HepG2 (cell line): ENCODE measurements around the gene IER2. TPM values are rescaled to one million over a fixed set of nuclear protein-coding genes. Genes with fewer than 3 reads are reported as not detected.

ENCODE experiments used
- ATF7 ChIP-seq, 2 experiments: fragments of 450-650 bp in 1 of 2; sonication (generic) in 1 of 2; formaldehyde crosslinking in 1 of 2; IDR thresholded peaks; 2 replicates each; pipeline versions ENCODE4 v1.4.0 to v1.6.1; 2016 to 2020; ENCODE audit warnings: antibody characterized with exemption in 1 of 2, mild to moderate bottlenecking in 1 of 2, missing genetic modification reagents in 1 of 2
- BCLAF1 ChIP-seq: fragments of 450-650 bp; IDR thresholded peaks from 2 replicates; pipeline ENCODE4 v1.6.1; 2017; ENCODE audit warnings: mild to moderate bottlenecking
- BRD4 ChIP-seq: sonication (generic); formaldehyde crosslinking; IDR thresholded peaks from 2 replicates; pipeline ENCODE4 v1.4.0; 2020; ENCODE audit warnings: missing genetic modification reagents
- HDAC6 ChIP-seq: fragments of 200-600 bp; sonication (generic); IDR thresholded peaks from 2 replicates; pipeline ENCODE4 v1.7.0; 2017; ENCODE audit warnings: mild to moderate bottlenecking, antibody characterized with exemption, low read length, low read depth
- MBNL3 ChIP-seq: fragments of 250-450 bp; sonication (Bioruptor Pico); conservative IDR thresholded peaks from 2 replicates; pipeline ENCODE4 v1.8.0; 2022; ENCODE audit warnings: mild to moderate bottlenecking, inconsistent platforms
- MIXL1 ChIP-seq: IDR thresholded peaks from 2 replicates; pipeline ENCODE4 v1.6.1; 2016
- NR2C2 ChIP-seq: sonication (generic); formaldehyde crosslinking; IDR thresholded peaks from 2 replicates; pipeline ENCODE4 v1.4.0; 2020; ENCODE audit warnings: missing genetic modification reagents, mild to moderate bottlenecking, moderate library complexity, borderline replicate concordance
- PLSCR1 ChIP-seq: sonication (generic); formaldehyde crosslinking; IDR thresholded peaks from 2 replicates; pipeline ENCODE4 v1.5.0; 2020; ENCODE audit warnings: missing genetic modification reagents, mild to moderate bottlenecking, borderline replicate concordance
- RAD21 ChIP-seq: fragments of 450-650 bp; formaldehyde crosslinking; IDR thresholded peaks from 2 replicates; pipeline ENCODE4 v1.5.0; 2020; ENCODE audit warnings: mild to moderate bottlenecking
- RARA ChIP-seq: IDR thresholded peaks from 2 replicates; pipeline ENCODE4 v1.6.1; 2016; ENCODE audit warnings: missing genetic modification reagents, missing compliant biosample characterization
- SAP130 ChIP-seq: IDR thresholded peaks from 2 replicates; pipeline ENCODE4 v1.6.1; 2016; ENCODE audit warnings: low read depth
- ZBTB33 ChIP-seq: sonication (generic); formaldehyde crosslinking; IDR thresholded peaks from 2 replicates; pipeline ENCODE4 v1.4.0; 2020; ENCODE audit warnings: missing genetic modification reagents
- ZFP90 ChIP-seq: sonication (generic); formaldehyde crosslinking; IDR thresholded peaks from 2 replicates; pipeline ENCODE4 v1.8.0; 2022; ENCODE audit warnings: missing genetic modification reagents, mild to moderate bottlenecking, inconsistent platforms, borderline replicate concordance
- ZMAT3 ChIP-seq: sonication (generic); formaldehyde crosslinking; conservative IDR thresholded peaks from 2 replicates; pipeline ENCODE4 v1.7.0; 2021; ENCODE audit warnings: missing genetic modification reagents
- ZNF235 ChIP-seq: sonication (generic); formaldehyde crosslinking; IDR thresholded peaks from 2 replicates; pipeline ENCODE4 v1.8.1; 2023; ENCODE audit warnings: mild to moderate bottlenecking, missing genetic modification reagents, borderline replicate concordance
- ZNF567 ChIP-seq: sonication (generic); formaldehyde crosslinking; IDR thresholded peaks from 2 replicates; pipeline ENCODE4 v1.8.1; 2023; ENCODE audit warnings: mild to moderate bottlenecking, missing genetic modification reagents, borderline replicate concordance
- ZNF674 ChIP-seq: sonication (generic); formaldehyde crosslinking; IDR thresholded peaks from 2 replicates; pipeline ENCODE4 v1.5.0; 2020; ENCODE audit warnings: low read depth, mild to moderate bottlenecking, missing genetic modification reagents
- polyA plus RNA-seq, 8 experiments: library from polyadenylated mRNA; depleted of rRNA in 3 of 8; stranded (reverse) in 7 of 8; unstranded in 1 of 8; fragments of >200 nt; fragmentation: Illumina TruSeq in 4 of 8; extraction: Trizol in 4 of 8; gene quantifications; 2 replicates each; pipeline versions ENCODE4 v1.2.1 to v1.2.3, GENCODE V29; 2011 to 2016; ENCODE audit warnings: low read depth in 4 of 8, missing spikeins in 1 of 8, mixed read lengths in 1 of 8; ENCODE audit not compliant: insufficient read depth in 1 of 8
- total RNA-seq, 5 experiments: library from RNA; depleted of rRNA; stranded (reverse); fragments of >200 nt; fragmentation: Illumina TruSeq; extraction: Trizol; gene quantifications; 2 replicates each; pipeline ENCODE4 v1.2.3, GENCODE V29; 2016; ENCODE audit warnings: low read depth in 1 of 5
- TF ChIP-seq, protein P1 (sequence below): IDR thresholded peaks from 2 replicates; pipeline ENCODE4 v1.6.1; 2016; ENCODE audit warnings: mild to moderate bottlenecking
- TF ChIP-seq, protein P2 (sequence below), 2 experiments: sonication (generic) in 1 of 2; formaldehyde crosslinking in 1 of 2; IDR thresholded peaks; 2 replicates each; pipeline versions ENCODE4 v1.4.0 to v1.6.1; 2018 to 2020; ENCODE audit warnings: missing genetic modification reagents in 2 of 2, borderline replicate concordance in 1 of 2, low read depth in 1 of 2, mild to moderate bottlenecking in 1 of 2, missing biosample characterization in 1 of 2

Gene IER2
- total and polyA plus RNA-seq, 2 of the 13 experiments (the other 11 are each of a cell fraction or from before 2014, with no cell fraction given), result 10.1 to 14.3 TPM

DNA sequence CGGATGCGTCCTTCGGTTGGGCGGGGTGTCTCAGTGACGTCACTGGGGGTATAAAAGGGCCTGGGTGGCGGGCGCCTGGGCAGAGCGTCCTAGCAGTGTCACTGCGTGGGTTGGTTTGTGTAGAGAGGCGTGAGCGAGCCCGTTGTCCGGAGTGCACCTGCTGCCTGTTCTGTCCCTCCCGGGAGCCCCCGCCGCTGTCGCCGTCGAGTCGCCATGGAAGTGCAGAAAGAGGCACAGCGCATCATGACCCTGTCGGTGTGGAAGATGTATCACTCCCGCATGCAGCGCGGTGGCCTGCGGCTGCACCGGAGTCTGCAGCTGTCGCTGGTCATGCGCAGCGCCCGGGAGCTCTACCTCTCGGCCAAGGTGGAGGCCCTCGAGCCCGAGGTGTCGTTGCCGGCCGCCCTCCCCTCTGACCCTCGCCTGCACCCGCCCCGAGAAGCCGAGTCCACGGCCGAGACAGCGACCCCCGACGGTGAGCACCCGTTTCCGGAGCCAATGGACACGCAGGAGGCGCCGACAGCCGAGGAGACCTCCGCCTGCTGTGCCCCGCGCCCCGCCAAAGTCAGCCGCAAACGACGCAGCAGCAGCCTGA is 2.9 kb downstream of the IER2 start (continued):
- no peak for TF ChIP-seq PLSCR1 (CRISPR knock-in tag)
- TF ChIP-seq, protein P1, sequence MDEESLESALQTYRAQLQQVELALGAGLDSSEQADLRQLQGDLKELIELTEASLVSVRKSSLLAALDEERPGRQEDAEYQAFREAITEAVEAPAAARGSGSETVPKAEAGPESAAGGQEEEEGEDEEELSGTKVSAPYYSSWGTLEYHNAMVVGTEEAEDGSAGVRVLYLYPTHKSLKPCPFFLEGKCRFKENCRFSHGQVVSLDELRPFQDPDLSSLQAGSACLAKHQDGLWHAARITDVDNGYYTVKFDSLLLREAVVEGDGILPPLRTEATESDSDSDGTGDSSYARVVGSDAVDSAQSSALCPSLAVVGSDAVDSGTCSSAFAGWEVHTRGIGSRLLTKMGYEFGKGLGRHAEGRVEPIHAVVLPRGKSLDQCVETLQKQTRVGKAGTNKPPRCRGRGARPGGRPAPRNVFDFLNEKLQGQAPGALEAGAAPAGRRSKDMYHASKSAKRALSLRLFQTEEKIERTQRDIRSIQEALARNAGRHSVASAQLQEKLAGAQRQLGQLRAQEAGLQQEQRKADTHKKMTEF (CRISPR knock-in tag), result 0 out of 2 replicates have a peak, but pooled peaks have one; percentile 37
- 0 out of 2 replicates have a peak, but pooled peaks have one; percentile 32 for TF ChIP-seq RARA
- peak; percentile 24; the same call in 1 of the 2 replicates for TF ChIP-seq RAD21 (CRISPR knock-in tag)
- no peak for TF ChIP-seq BCLAF1
- no peak for TF ChIP-seq MBNL3
- peak; percentile 97 for TF ChIP-seq ATF7 (IDR thresholded peaks at IDR 0.05)
- TF ChIP-seq ATF7 (CRISPR knock-in tag; IDR thresholded peaks at IDR 0.05), result peak; percentile 32; the same call in 1 of the 2 replicates
- TF ChIP-seq, protein P2, sequence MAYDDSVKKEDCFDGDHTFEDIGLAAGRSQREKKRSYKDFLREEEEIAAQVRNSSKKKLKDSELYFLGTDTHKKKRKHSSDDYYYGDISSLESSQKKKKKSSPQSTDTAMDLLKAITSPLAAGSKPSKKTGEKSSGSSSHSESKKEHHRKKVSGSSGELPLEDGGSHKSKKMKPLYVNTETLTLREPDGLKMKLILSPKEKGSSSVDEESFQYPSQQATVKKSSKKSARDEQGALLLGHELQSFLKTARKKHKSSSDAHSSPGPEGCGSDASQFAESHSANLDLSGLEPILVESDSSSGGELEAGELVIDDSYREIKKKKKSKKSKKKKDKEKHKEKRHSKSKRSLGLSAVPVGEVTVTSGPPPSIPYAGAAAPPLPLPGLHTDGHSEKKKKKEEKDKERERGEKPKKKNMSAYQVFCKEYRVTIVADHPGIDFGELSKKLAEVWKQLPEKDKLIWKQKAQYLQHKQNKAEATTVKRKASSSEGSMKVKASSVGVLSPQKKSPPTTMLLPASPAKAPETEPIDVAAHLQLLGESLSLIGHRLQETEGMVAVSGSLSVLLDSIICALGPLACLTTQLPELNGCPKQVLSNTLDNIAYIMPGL (CRISPR knock-in tag; IDR thresholded peaks at IDR 0.05; ENCODE audit: borderline replicate concordance in 1 of 2, low read depth in 1 of 2), result 0 out of 4 replicates have a peak, but pooled peaks of 1 of the 2 experiments have one; percentile 27
- no peak for TF ChIP-seq HDAC6
- TF ChIP-seq ZNF674, result 0 out of 2 replicates have a peak, but pooled peaks have one; percentile 77
- TF ChIP-seq ZFP90 (CRISPR knock-in tag), result 0 out of 2 replicates have a peak, but pooled peaks have one; percentile 73
- 0 out of 2 replicates have a peak, but pooled peaks have one; percentile 77 for TF ChIP-seq ZNF567 (CRISPR knock-in tag)
- no peak; the same call in 1 of the 2 replicates for TF ChIP-seq NR2C2 (CRISPR knock-in tag)
- TF ChIP-seq ZBTB33 (CRISPR knock-in tag), result peak; percentile 79
- peak; percentile 80; the same call in 1 of the 2 replicates for TF ChIP-seq SAP130 (CRISPR knock-in tag)
- TF ChIP-seq BRD4 (CRISPR knock-in tag), result 0 out of 2 replicates have a peak, but pooled peaks have one; percentile 25
- no peak for TF ChIP-seq ZNF235 (CRISPR knock-in tag)
- TF ChIP-seq MIXL1 (CRISPR knock-in tag), result 0 out of 2 replicates have a peak, but pooled peaks have one; percentile 14
- peak; percentile 59; the same call in 1 of the 2 replicates for TF ChIP-seq ZMAT3 (CRISPR knock-in tag)
